ENCODE data around the gene GET3.

Gene GET3

GRCh38 chr19:12720851-12721655 lies 16.2 kb upstream of the GET3 start:
- H3K27me3 ChIP-seq (ENCODE audit: insufficient read depth, low read length, poor library complexity), result no peaks in the 10 kb centered on the region
- H3K27ac ChIP-seq (ENCODE audit: low read length), result peak overlapping the region; percentile 92
- peak overlapping the region; percentile 50 to 71; a peak in 3 of 4 replicates for H3K4me3 ChIP-seq (ENCODE audit: low read depth in 1 of 2, low read length in 2 of 2)
- ATAC-seq (ENCODE audit: insufficient read depth, low read depth) (no peak), DNase-seq (no peak)
- no peak for TF ChIP-seq CTCF (IDR thresholded peaks at IDR 0.05; ENCODE audit: borderline replicate concordance, extremely low read depth, low read length, poor library complexity, severe bottlenecking)
- TF ChIP-seq EZH2 (IDR thresholded peaks at IDR 0.05; ENCODE audit: borderline replicate concordance, low read depth, low read length, severe bottlenecking), result no peak
- no peak overlapping the region for H2AFZ ChIP-seq (ENCODE audit: low read depth, low read length)
- H3K4me1 ChIP-seq (ENCODE audit: insufficient read depth, low read length), result peaks cover 32% of the 10 kb centered on the region
- H4K20me1 ChIP-seq (ENCODE audit: insufficient read depth, low read length), result peaks cover 42% of the 10 kb centered on the region
- H3K36me3 ChIP-seq (ENCODE audit: insufficient read depth, low read length), result peaks cover 53% of the 10 kb centered on the region
- H3K9ac ChIP-seq (ENCODE audit: low read depth, low read length), result peak overlapping the region; percentile 73
- H3K4me2 ChIP-seq (ENCODE audit: insufficient read depth, low read length), result peak overlapping the region; percentile 97
- peaks cover 84% of the 10 kb centered on the region for H3K79me2 ChIP-seq (ENCODE audit: insufficient read depth, low read length)
- H3K9me3 ChIP-seq (ENCODE audit: insufficient read depth, low read length, severe bottlenecking), result no peaks in the 10 kb centered on the region

- peak overlapping the region; percentile 80 for H2AFZ ChIP-seq (ENCODE audit: low read depth, low read length)
- peak overlapping the region; percentile 50 to 71 for H3K4me3 ChIP-seq (ENCODE audit: low read depth in 1 of 2, low read length in 2 of 2)
- H3K36me3 ChIP-seq (ENCODE audit: insufficient read depth, low read length), result peaks cover 45% of the 10 kb centered on the region
- DNase-seq (peak; percentile 77), ATAC-seq (ENCODE audit: insufficient read depth, low read depth) (peak; percentile 51)
- peak overlapping the region; percentile 97 for H3K4me2 ChIP-seq (ENCODE audit: insufficient read depth, low read length)
- H3K9ac ChIP-seq (ENCODE audit: low read depth, low read length), result peak overlapping the region; percentile 73
- H4K20me1 ChIP-seq (ENCODE audit: insufficient read depth, low read length), result peaks cover 35% of the 10 kb centered on the region
- TF ChIP-seq CTCF (IDR thresholded peaks at IDR 0.05; ENCODE audit: borderline replicate concordance, extremely low read depth, low read length, poor library complexity, severe bottlenecking) (no peak), EZH2 (IDR thresholded peaks at IDR 0.05; ENCODE audit: borderline replicate concordance, low read depth, low read length, severe bottlenecking) (no peak)
- H3K27ac ChIP-seq (ENCODE audit: low read length), result peak overlapping the region; percentile 92
- peaks cover 32% of the 10 kb centered on the region for H3K4me1 ChIP-seq (ENCODE audit: insufficient read depth, low read length)
- H3K9me3 ChIP-seq (ENCODE audit: insufficient read depth, low read length, severe bottlenecking), result no peaks in the 10 kb centered on the region
- no peaks in the 10 kb centered on the region for H3K27me3 ChIP-seq (ENCODE audit: insufficient read depth, low read length, poor library complexity)
- peaks cover 76% of the 10 kb centered on the region for H3K79me2 ChIP-seq (ENCODE audit: insufficient read depth, low read length)
Observed at GRCh38 chr19:12721656-12722565, 15.4 kb upstream of the GET3 start.

- no peak for TF ChIP-seq CTCF (IDR thresholded peaks at IDR 0.05; ENCODE audit: borderline replicate concordance, extremely low read depth, low read length, poor library complexity, severe bottlenecking)
- TF ChIP-seq EZH2 (IDR thresholded peaks at IDR 0.05; ENCODE audit: borderline replicate concordance, low read depth, low read length, severe bottlenecking), result no peak
- Histone ChIP-seq H3K9ac (ENCODE audit: low read depth, low read length) (peak overlapping the region; percentile 73), H3K9me3 (ENCODE audit: insufficient read depth, low read length, severe bottlenecking) (no peaks in the 10 kb centered on the region), H3K4me1 (ENCODE audit: insufficient read depth, low read length) (peaks cover 32% of the 10 kb centered on the region), H3K27ac (ENCODE audit: low read length) (peak overlapping the region; percentile 92), H4K20me1 (ENCODE audit: insufficient read depth, low read length) (peaks cover 33% of the 10 kb centered on the region), H3K4me2 (ENCODE audit: insufficient read depth, low read length) (peak overlapping the region; percentile 94), H3K79me2 (ENCODE audit: insufficient read depth, low read length) (peaks cover 68% of the 10 kb centered on the region), H3K27me3 (ENCODE audit: insufficient read depth, low read length, poor library complexity) (no peaks in the 10 kb centered on the region), H3K4me3 (ENCODE audit: low read depth in 1 of 2, low read length in 2 of 2) (peak overlapping the region; percentile 50 to 71), H2AFZ (ENCODE audit: low read depth, low read length) (peak overlapping the region; percentile 85), H3K36me3 (ENCODE audit: insufficient read depth, low read length) (peaks cover 38% of the 10 kb centered on the region)
- peak; percentile 97 for DNase-seq
- ATAC-seq (ENCODE audit: insufficient read depth, low read depth), result peak; percentile 81
Observed at GRCh38 chr19:12722566-12723380, 14.5 kb upstream of the GET3 start.

Data from DND-41 (cell line).